CD8-positive, alpha-beta memory T cell (primary cell): ENCODE measurements around the gene ITIH1. TPM values are rescaled to one million over a fixed set of nuclear protein-coding genes. Genes with fewer than 3 reads are reported as not detected.

Experiments used
- CTCF ChIA-PET: fragments of 350-600 bp; sonication (Branson Sonifier 250); formaldehyde crosslinking; loops from one replicate; lab custom pipeline; 2021; ENCODE audit warnings: antibody characterized with exemption; lab: Charles Lee
- POLR2A ChIA-PET: fragments of 350-600 bp; sonication (Branson Sonifier 250); formaldehyde crosslinking; loops from one replicate; lab custom pipeline; 2021; ENCODE audit warnings: antibody characterized with exemption; lab: Charles Lee
- DNase-seq, 5 donors: peaks; one replicate each; pipeline versions ENCODE4 v3.0.0 to v3.0.0-alpha.2; 2020 to 2022; ENCODE audit warnings: mixed read lengths in 1 of 5
- H3K27ac ChIP-seq: one replicate; pipeline ENCODE4 v1.7.0; 2013; ENCODE audit warnings: low read depth, mild to moderate bottlenecking, low read length, moderate library complexity
- H3K27me3 ChIP-seq: 2 replicates; pipeline ENCODE4 v1.7.0; 2013; ENCODE audit warnings: low read length, mild to moderate bottlenecking; ENCODE audit not compliant: insufficient read depth, poor library complexity, severe bottlenecking
- H3K36me3 ChIP-seq: 2 replicates; pipeline ENCODE4 v1.7.0; 2013; ENCODE audit warnings: mild to moderate bottlenecking, low read length, moderate library complexity; ENCODE audit not compliant: insufficient read depth
- H3K4me1 ChIP-seq: 2 replicates; pipeline ENCODE4 v1.7.0; 2013; ENCODE audit warnings: mild to moderate bottlenecking, low read length, moderate library complexity; ENCODE audit not compliant: insufficient read depth
- H3K4me3 ChIP-seq: 2 replicates; pipeline ENCODE4 v1.7.0; 2013; ENCODE audit warnings: mild to moderate bottlenecking, low read length
- H3K9me3 ChIP-seq: 2 replicates; pipeline ENCODE4 v1.7.0; 2013; ENCODE audit warnings: mild to moderate bottlenecking, low read length
- H3K27ac Mint-ChIP-seq, 8 donors: one replicate each; pipeline ENCODE4 v1.8.0; 2020 to 2021; ENCODE audit warnings: mixed read lengths in 8 of 8, mild to moderate bottlenecking in 6 of 8, inconsistent platforms in 3 of 8, moderate library complexity in 3 of 8
- H3K27me3 Mint-ChIP-seq, 2 donors: one replicate each; pipeline ENCODE4 v1.8.0; 2020 to 2021; ENCODE audit warnings: mixed read lengths in 2 of 2, mild to moderate bottlenecking in 1 of 2, moderate library complexity in 1 of 2
- H3K36me3 Mint-ChIP-seq, 3 donors: one replicate each; pipeline ENCODE4 v1.8.0; 2020 to 2021; ENCODE audit warnings: mixed read lengths in 3 of 3, inconsistent platforms in 1 of 3, mild to moderate bottlenecking in 1 of 3
- H3K4me1 Mint-ChIP-seq, 3 donors: one replicate each; pipeline ENCODE4 v1.8.0; 2020 to 2021; ENCODE audit warnings: mixed read lengths in 3 of 3, inconsistent platforms in 1 of 3, mild to moderate bottlenecking in 1 of 3
- H3K4me3 Mint-ChIP-seq, 7 donors: one replicate each; pipeline ENCODE4 v1.8.0; 2020 to 2021; ENCODE audit warnings: mixed read lengths in 7 of 7, mild to moderate bottlenecking in 6 of 7, moderate library complexity in 4 of 7, inconsistent platforms in 2 of 7
- H3K9me3 Mint-ChIP-seq, 5 donors: one replicate each; pipeline ENCODE4 v1.8.0; 2020 to 2022; ENCODE audit warnings: mixed read lengths in 5 of 5, mild to moderate bottlenecking in 3 of 5, moderate library complexity in 2 of 5, inconsistent platforms in 1 of 5
- polyA plus RNA-seq: library from polyadenylated mRNA; unstranded; fragments of 300-500 nt; fragmentation: Illumina TruSeq; gene quantifications from one replicate; pipeline ENCODE4 v1.2.3, GENCODE V29; 2021
- total RNA-seq, 2 experiments: library from RNA; stranded (reverse); gene quantifications; one replicate each; pipeline ENCODE4 v1.2.3, GENCODE V29; 2021

The ITIH1 gene
- total and polyA plus RNA-seq, 3 experiments from 2014 or later: not detected

GRCh38 chr3:52788890-52789745, 11.7 kb downstream of the ITIH1 start:
- Mint-ChIP-seq H3K27ac (no peak overlapping the region), H3K27me3 (peaks cover 0 to 5% of the 10 kb centered on the region in 2 donors), H3K36me3 (no peaks in the 10 kb centered on the region), H3K4me1 (no peaks in the 10 kb centered on the region), H3K4me3 (peak overlapping the region in 1 of 7 donors; percentile 38), H3K9me3 (peaks cover 0 to 2% (median 0%) of the 10 kb centered on the region in 5 donors)
- CTCF ChIA-PET: no interaction called here
- Histone ChIP-seq H3K36me3 (no peaks in the 10 kb centered on the region), H3K4me1 (no peaks in the 10 kb centered on the region), H3K9me3 (no peaks in the 10 kb centered on the region), H3K27ac (no peak overlapping the region), H3K27me3 (no peaks in the 10 kb centered on the region), H3K4me3 (no peak overlapping the region)
- DNase-seq: no peak
- POLR2A ChIA-PET: no interaction called here

DNA sequence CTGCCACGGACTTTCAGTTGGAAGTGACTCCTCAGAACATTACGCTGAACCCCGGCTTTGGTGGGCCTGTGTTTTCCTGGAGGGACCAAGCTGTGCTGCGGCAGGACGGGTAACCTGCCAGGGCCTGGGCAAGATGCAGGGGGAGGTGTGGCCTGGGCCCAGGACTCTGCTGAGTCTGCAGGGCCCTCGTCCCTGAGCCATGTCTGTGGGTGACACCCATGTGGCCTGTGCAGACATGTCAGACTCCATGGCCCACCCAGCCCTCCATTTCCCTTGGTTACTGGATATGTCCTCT, 12.3 kb downstream of the ITIH1 start:
- Mint-ChIP-seq H3K4me3 (no peak overlapping the region), H3K27me3 (peaks cover 0 to 5% of the 10 kb centered on the region in 2 donors), H3K36me3 (no peaks in the 10 kb centered on the region), H3K4me1 (no peaks in the 10 kb centered on the region), H3K27ac (no peak overlapping the region), H3K9me3 (peaks cover 0 to 2% (median 0%) of the 10 kb centered on the region in 5 donors)
- Histone ChIP-seq H3K4me1 (no peaks in the 10 kb centered on the region), H3K9me3 (no peaks in the 10 kb centered on the region), H3K27me3 (no peaks in the 10 kb centered on the region), H3K36me3 (no peaks in the 10 kb centered on the region), H3K4me3 (no peak overlapping the region), H3K27ac (no peak overlapping the region)
- ChIA-PET CTCF (no interaction called here), POLR2A (no interaction called here)
- DNase-seq: no peak

DNA sequence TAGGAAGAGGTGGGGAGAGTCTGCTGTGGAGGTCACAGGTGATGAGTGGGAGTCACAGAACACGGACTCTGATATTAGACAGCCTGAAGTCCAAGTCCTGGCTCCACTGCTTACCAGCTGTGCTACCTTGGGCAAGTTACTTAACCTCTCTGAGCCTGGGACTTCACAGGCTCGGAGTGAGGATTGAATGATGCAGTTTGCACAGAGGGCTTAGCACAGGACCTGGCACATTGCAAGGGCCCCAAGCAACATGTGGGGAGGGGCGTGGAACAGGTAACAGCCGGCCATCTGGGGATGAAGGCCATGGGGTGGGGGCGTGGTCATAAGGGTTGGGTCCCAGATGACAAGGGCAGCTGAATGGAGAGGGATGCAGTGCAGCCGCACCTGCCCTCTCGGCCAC, 12.9 kb downstream of the ITIH1 start:
- no peak for DNase-seq
- H3K27me3 ChIP-seq: no peaks in the 10 kb centered on the region
- Mint-ChIP-seq H3K27ac (peak overlapping the region in 1 of 8 donors; percentile 27), H3K36me3 (no peaks in the 10 kb centered on the region), H3K4me3 (peak overlapping the region in 1 of 7 donors; percentile 21), H3K9me3 (peaks cover 0 to 2% (median 0%) of the 10 kb centered on the region in 5 donors), H3K27me3 (peaks cover 0 to 5% of the 10 kb centered on the region in 2 donors), H3K4me1 (no peaks in the 10 kb centered on the region)
- ChIA-PET CTCF (no interaction called here), POLR2A (no interaction called here)
- no peak overlapping the region for H3K27ac ChIP-seq
- no peak overlapping the region for H3K4me3 ChIP-seq
- H3K4me1 ChIP-seq: no peaks in the 10 kb centered on the region
- no peaks in the 10 kb centered on the region for H3K9me3 ChIP-seq
- no peaks in the 10 kb centered on the region for H3K36me3 ChIP-seq

DNA sequence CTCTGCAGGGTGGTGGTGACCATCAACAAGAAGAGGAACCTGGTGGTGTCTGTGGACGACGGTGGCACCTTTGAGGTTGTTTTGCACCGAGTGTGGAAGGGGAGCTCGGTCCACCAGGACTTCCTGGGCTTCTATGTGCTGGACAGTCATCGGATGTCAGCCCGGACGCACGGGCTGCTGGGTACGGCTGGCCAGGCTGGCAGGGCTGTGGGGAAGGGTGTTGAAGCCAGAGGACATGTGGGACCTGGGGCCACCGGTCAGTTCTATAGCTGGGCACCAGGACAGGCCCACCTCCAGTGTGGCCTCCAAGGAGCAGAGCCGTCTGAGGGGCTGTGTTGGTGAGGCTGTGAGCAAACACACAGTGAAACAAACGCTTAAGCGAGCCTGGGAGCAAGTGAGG, 13.3 kb downstream of the ITIH1 start:
- Histone ChIP-seq H3K4me3 (no peak overlapping the region), H3K27me3 (no peaks in the 10 kb centered on the region), H3K4me1 (no peaks in the 10 kb centered on the region), H3K36me3 (no peaks in the 10 kb centered on the region), H3K27ac (no peak overlapping the region), H3K9me3 (no peaks in the 10 kb centered on the region)
- peaks cover 0 to 5% of the 10 kb centered on the region in 2 donors for H3K27me3 Mint-ChIP-seq
- H3K27ac Mint-ChIP-seq: peak overlapping the region in 1 of 8 donors; percentile 27
- no peaks in the 10 kb centered on the region for H3K36me3 Mint-ChIP-seq
- POLR2A ChIA-PET: no interaction called here
- DNase-seq: no peak
- peaks cover 0 to 2% (median 0%) of the 10 kb centered on the region in 5 donors for H3K9me3 Mint-ChIP-seq
- no peak overlapping the region for H3K4me3 Mint-ChIP-seq
- CTCF ChIA-PET: no interaction called here
- no peaks in the 10 kb centered on the region for H3K4me1 Mint-ChIP-seq

DNA sequence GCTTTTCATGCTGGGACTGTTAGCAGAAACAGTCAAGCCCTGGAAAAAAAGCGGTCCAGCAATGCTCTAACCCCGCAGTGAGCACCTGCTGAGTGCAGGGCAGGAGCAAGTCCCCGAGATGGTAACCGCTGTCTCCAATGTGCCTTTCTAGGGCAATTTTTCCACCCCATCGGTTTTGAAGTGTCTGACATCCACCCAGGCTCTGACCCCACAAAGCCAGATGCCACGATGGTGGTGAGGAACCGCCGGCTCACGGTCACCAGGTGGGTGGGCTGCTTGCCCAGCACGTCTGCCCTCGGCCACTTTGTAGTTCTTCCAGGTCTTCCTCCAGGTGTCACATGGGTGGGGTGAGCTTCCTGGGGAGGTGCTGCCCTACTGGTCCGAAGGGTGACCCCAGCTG, 14.0 kb downstream of the ITIH1 start:
- Mint-ChIP-seq H3K27me3 (peaks cover 0 to 5% of the 10 kb centered on the region in 2 donors), H3K27ac (no peak overlapping the region), H3K4me1 (no peaks in the 10 kb centered on the region), H3K36me3 (no peaks in the 10 kb centered on the region), H3K4me3 (no peak overlapping the region), H3K9me3 (peaks cover 0 to 2% (median 0%) of the 10 kb centered on the region in 5 donors)
- H3K27ac ChIP-seq: no peak overlapping the region
- no peak for DNase-seq
- no peaks in the 10 kb centered on the region for H3K9me3 ChIP-seq
- no peak overlapping the region for H3K4me3 ChIP-seq
- POLR2A ChIA-PET: no interaction called here
- H3K27me3 ChIP-seq: no peaks in the 10 kb centered on the region
- H3K36me3 ChIP-seq: no peaks in the 10 kb centered on the region
- no peaks in the 10 kb centered on the region for H3K4me1 ChIP-seq
- CTCF ChIA-PET: no interaction called here

DNA sequence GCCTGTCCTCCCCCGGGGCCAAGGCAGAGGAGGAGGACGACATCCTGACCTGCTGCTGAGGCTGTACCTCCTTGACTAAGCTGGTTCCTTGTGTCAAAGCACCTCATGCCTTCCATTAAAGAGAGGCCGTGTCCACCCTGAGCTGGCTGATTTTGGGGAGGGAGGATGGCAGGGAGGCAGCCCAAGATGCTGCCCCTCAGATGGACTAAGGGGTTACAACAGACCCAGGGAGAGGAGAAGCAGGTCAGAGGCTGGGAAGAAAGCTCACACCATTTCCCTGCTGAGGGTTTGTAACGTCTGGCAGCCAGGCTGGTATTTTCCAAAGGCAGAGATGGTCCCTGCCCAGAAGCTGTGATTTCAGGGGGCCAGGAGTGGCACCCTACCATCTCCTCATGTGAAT, 14.5 kb downstream of the ITIH1 start:
- Mint-ChIP-seq H3K27ac (peak overlapping the region in 1 of 8 donors; percentile 5), H3K4me3 (no peak overlapping the region), H3K36me3 (no peaks in the 10 kb centered on the region), H3K27me3 (peaks cover 0 to 5% of the 10 kb centered on the region in 2 donors), H3K4me1 (no peaks in the 10 kb centered on the region), H3K9me3 (peaks cover 0 to 2% (median 0%) of the 10 kb centered on the region in 5 donors)
- no peaks in the 10 kb centered on the region for H3K4me1 ChIP-seq
- H3K4me3 ChIP-seq: no peak overlapping the region
- no peaks in the 10 kb centered on the region for H3K27me3 ChIP-seq
- POLR2A ChIA-PET: no interaction called here
- CTCF ChIA-PET: no interaction called here
- DNase-seq: no peak
- H3K36me3 ChIP-seq: no peaks in the 10 kb centered on the region
- no peaks in the 10 kb centered on the region for H3K9me3 ChIP-seq
- H3K27ac ChIP-seq: no peak overlapping the region

GRCh38 chr3:52792413-52792812, 15.0 kb downstream of the ITIH1 start:
- Mint-ChIP-seq H3K27ac (peak overlapping the region in 1 of 8 donors; percentile 5), H3K36me3 (no peaks in the 10 kb centered on the region), H3K27me3 (peaks cover 0 to 5% of the 10 kb centered on the region in 2 donors), H3K4me3 (peak overlapping the region in 1 of 7 donors; percentile 13), H3K9me3 (peaks cover 0 to 2% (median 0%) of the 10 kb centered on the region in 5 donors), H3K4me1 (no peaks in the 10 kb centered on the region)
- Histone ChIP-seq H3K27me3 (no peaks in the 10 kb centered on the region), H3K4me1 (no peaks in the 10 kb centered on the region), H3K9me3 (no peaks in the 10 kb centered on the region), H3K4me3 (no peak overlapping the region), H3K36me3 (no peaks in the 10 kb centered on the region), H3K27ac (no peak overlapping the region)
- ChIA-PET POLR2A (no interaction called here), CTCF (no interaction called here)
- DNase-seq: no peak

GRCh38 chr3:52792961-52793695, 15.7 kb downstream of the ITIH1 start:
- Mint-ChIP-seq H3K9me3 (peaks cover 0 to 2% (median 0%) of the 10 kb centered on the region in 5 donors), H3K4me3 (no peak overlapping the region), H3K27ac (no peak overlapping the region), H3K4me1 (no peaks in the 10 kb centered on the region), H3K36me3 (no peaks in the 10 kb centered on the region), H3K27me3 (no peaks in the 10 kb centered on the region)
- no peak overlapping the region for H3K4me3 ChIP-seq
- ChIA-PET CTCF (no interaction called here), POLR2A (no interaction called here)
- H3K36me3 ChIP-seq: no peaks in the 10 kb centered on the region
- no peak for DNase-seq
- H3K4me1 ChIP-seq: no peaks in the 10 kb centered on the region
- no peak overlapping the region for H3K27ac ChIP-seq
- H3K9me3 ChIP-seq: no peaks in the 10 kb centered on the region
- H3K27me3 ChIP-seq: no peaks in the 10 kb centered on the region
